SIG-M5 treated with dmso at 0.1 percent for 504 hours (cell line): Measurements from ENCODE around the gene SLC8A2.
"Not testable (repeated sequence)": the region's sequence is repeated elsewhere in the genome, so short reads cannot be mapped to it uniquely, and the experiment has no call there.

Source experiments
- DNase-seq: peaks from one replicate; lab custom pipeline; 2025; ENCODE audit not compliant: unreplicated experiment; lab: John Stamatoyannopoulos, UW

SLC8A2 gene

GRCh38 chr19:47487551-47488515 is 16.1 kb upstream of the SLC8A2 start:
- DNase-seq: no peak

- DNase-seq: no peak
Measured at GRCh38 chr19:47486900-47487299, 15.2 kb upstream of the SLC8A2 start.

GRCh38 chr19:47486220-47486619 is 14.5 kb upstream of the SLC8A2 start:
- DNase-seq: not testable (repeated sequence)

- DNase-seq: no peak
Measured at GRCh38 chr19:47485210-47485609, 13.5 kb upstream of the SLC8A2 start.

- DNase-seq: peak; percentile 81
Measured at GRCh38 chr19:47483800-47484690, 12.4 kb upstream of the SLC8A2 start, which contains the start of gene KPTN. KPTN (minus strand) TSS chr19:47484219; CDS start chr19:47484160, 59 bp downstream.

GRCh38 chr19:47483200-47483599 is 11.5 kb upstream of the SLC8A2 start:
- no peak for DNase-seq

GRCh38 chr19:47481460-47482052 is 9.9 kb upstream of the SLC8A2 start:
- DNase-seq: no peak

- no peak for DNase-seq
Measured at GRCh38 chr19:47480658-47481057, 9.0 kb upstream of the SLC8A2 start.

- DNase-seq: no peak
Measured at GRCh38 chr19:47479701-47480503, 8.2 kb upstream of the SLC8A2 start.

GRCh38 chr19:47476438-47476972 is 4.8 kb upstream of the SLC8A2 start:
- no peak for DNase-seq

GRCh38 chr19:47475465-47475864 is 3.8 kb upstream of the SLC8A2 start:
- no peak for DNase-seq

GRCh38 chr19:47473336-47473735 is 1.6 kb upstream of the SLC8A2 start:
- no peak for DNase-seq

- no peak for DNase-seq
Measured at GRCh38 chr19:47471381-47471732, 336 bp downstream of the SLC8A2 start.

- no peak for DNase-seq
Measured at GRCh38 chr19:47470447-47471195, 1.1 kb downstream of the SLC8A2 start.

- DNase-seq: no peak
Measured at GRCh38 chr19:47469719-47470118, 2.0 kb downstream of the SLC8A2 start.

GRCh38 chr19:47469363-47469700 is 2.4 kb downstream of the SLC8A2 start:
- no peak for DNase-seq

GRCh38 chr19:47467914-47468313 is 3.8 kb downstream of the SLC8A2 start:
- no peak for DNase-seq

GRCh38 chr19:47465957-47466356 is 5.7 kb downstream of the SLC8A2 start:
- no peak for DNase-seq

- no peak for DNase-seq
Measured at GRCh38 chr19:47464675-47465419, 6.8 kb downstream of the SLC8A2 start.
